Neuronal stem cell (in vitro differentiated cells): ENCODE results near the gene VSIG10L.

Experiments
- DNase-seq: peaks from one replicate; pipeline ENCODE4 v3.0.0-alpha.2; 2013; ENCODE audit warnings: low spot score
- H2AFZ ChIP-seq: one replicate; pipeline ENCODE4 v1.6.1; 2013; ENCODE audit warnings: mild to moderate bottlenecking, low read length, inconsistent platforms
- H2AK5ac ChIP-seq: 2 replicates; pipeline ENCODE4 v1.6.1; 2013; ENCODE audit warnings: low read depth, mild to moderate bottlenecking, inconsistent platforms, low read length, moderate library complexity, mixed read lengths
- H2BK120ac ChIP-seq: 2 replicates; pipeline ENCODE4 v1.6.1; 2013; ENCODE audit warnings: low read depth, mild to moderate bottlenecking, inconsistent platforms, low read length, moderate library complexity, mixed read lengths
- H2BK12ac ChIP-seq: one replicate; pipeline ENCODE4 v1.6.1; 2013; ENCODE audit warnings: low read length, inconsistent platforms
- H2BK15ac ChIP-seq: 2 replicates; pipeline ENCODE4 v1.6.1; 2013; ENCODE audit warnings: mild to moderate bottlenecking, low read length, inconsistent platforms, mixed read lengths
- H2BK5ac ChIP-seq: one replicate; pipeline ENCODE4 v1.6.1; 2013; ENCODE audit warnings: inconsistent platforms, mild to moderate bottlenecking, low read length, moderate library complexity
- H3K14ac ChIP-seq: one replicate; pipeline ENCODE4 v1.6.1; 2013; ENCODE audit warnings: low read length, inconsistent platforms
- H3K18ac ChIP-seq: 2 replicates; pipeline ENCODE4 v1.6.1; 2013; ENCODE audit warnings: low read length, inconsistent platforms
- H3K23ac ChIP-seq: 2 replicates; pipeline ENCODE4 v1.6.1; 2013; ENCODE audit warnings: low read depth, mild to moderate bottlenecking, mixed read lengths, low read length, inconsistent platforms; ENCODE audit not compliant: poor library complexity
- H3K27ac ChIP-seq: replicated peaks from 3 replicates; pipeline ENCODE4 v1.5.1; 2013; ENCODE audit warnings: low read length, inconsistent platforms
- H3K27me3 ChIP-seq, 3 experiments: 2 replicates each; pipeline ENCODE4 v1.6.1; 2013; ENCODE audit warnings: low read length in 3 of 3, mild to moderate bottlenecking in 2 of 3, inconsistent platforms in 1 of 3, low read depth in 1 of 3, mixed read lengths in 1 of 3, moderate library complexity in 1 of 3; ENCODE audit not compliant: control insufficient read depth in 3 of 3, insufficient read depth in 3 of 3
- H3K36me3 ChIP-seq, 2 donors: replicated peaks in 1 of 2; 2 replicates each; pipeline ENCODE4 v1.6.1; 2013; ENCODE audit warnings: low read length in 2 of 2; ENCODE audit not compliant: control insufficient read depth in 2 of 2, insufficient read depth in 2 of 2
- H3K4ac ChIP-seq: 2 replicates; pipeline ENCODE4 v1.6.1; 2013; ENCODE audit warnings: inconsistent platforms, mild to moderate bottlenecking, low read length, moderate library complexity
- H3K4me1 ChIP-seq, 2 donors: 1 replicate in 1 of 2; 2 replicates in 1 of 2; pipeline ENCODE4 v1.6.1; 2013; ENCODE audit warnings: low read length in 2 of 2, low read depth in 1 of 2; ENCODE audit not compliant: control insufficient read depth in 2 of 2, insufficient read depth in 1 of 2
- H3K4me2 ChIP-seq: one replicate; pipeline ENCODE4 v1.6.1; 2013; ENCODE audit warnings: mild to moderate bottlenecking, low read length, inconsistent platforms; ENCODE audit not compliant: insufficient read depth, poor library complexity, severe bottlenecking
- H3K4me3 ChIP-seq, 2 donors: 2 replicates each; pipeline ENCODE4 v1.5.1; 2013; ENCODE audit warnings: low read length in 2 of 2, mild to moderate bottlenecking in 2 of 2, inconsistent platforms in 1 of 2, moderate library complexity in 1 of 2
- H3K79me1 ChIP-seq: one replicate; pipeline ENCODE4 v1.6.1; 2013; ENCODE audit warnings: low read depth, mild to moderate bottlenecking, inconsistent platforms, low read length, moderate library complexity
- H3K9ac ChIP-seq: one replicate; pipeline ENCODE4 v1.6.1; 2013; ENCODE audit warnings: mild to moderate bottlenecking, low read depth, low read length, inconsistent platforms; ENCODE audit not compliant: poor library complexity
- H3K9me3 ChIP-seq, 2 donors: replicated peaks in 1 of 2; 2 replicates each; pipeline versions ENCODE3 to v1.6.1; 2013; ENCODE audit warnings: low read length in 2 of 2, mild to moderate bottlenecking in 2 of 2, inconsistent platforms in 1 of 2, low read depth in 1 of 2, mixed read lengths in 1 of 2, moderate library complexity in 1 of 2; ENCODE audit not compliant: control insufficient read depth in 2 of 2, insufficient read depth in 1 of 2
- H4K8ac ChIP-seq: one replicate; pipeline ENCODE4 v1.6.1; 2013; ENCODE audit warnings: low read depth, mild to moderate bottlenecking, inconsistent platforms, low read length, moderate library complexity
- H4K91ac ChIP-seq: one replicate; pipeline ENCODE4 v1.6.1; 2013; ENCODE audit warnings: low read length, low read depth, mild to moderate bottlenecking, inconsistent platforms; ENCODE audit not compliant: poor library complexity
- WGBS, 2 donors: extraction: QIAGEN DNeasy Blood & Tissue Kit; methylation state at CpG; one replicate each; pipeline ENCODE4 v1.1.7; 2013; ENCODE audit warnings: missing lambda C conversion rate in 2 of 2, mixed read lengths in 1 of 2; ENCODE audit not compliant: insufficient read length in 2 of 2, insufficient replicate concordance in 1 of 2; ENCODE audit errors: extremely low coverage in 2 of 2; 5-methylcytosine and 5-hydroxymethylcytosine counted together

VSIG10L gene

GRCh38 chr19:51386882-51387520 lies 45.1 kb upstream of the VSIG10L start:
- no peak overlapping the region for H3K4me3 ChIP-seq
- peaks cover 0 to under 1% of the 10 kb centered on the region in 2 donors for H3K9me3 ChIP-seq
- peak overlapping the region; percentile 98 for H2BK15ac ChIP-seq
- H2BK5ac ChIP-seq = peak overlapping the region; percentile 94
- no peaks in the 10 kb centered on the region for H3K36me3 ChIP-seq
- no CpG with 5 or more reads among the region's 14 CpGs for whole genome bisulfite sequencing, 2 donors
- no peak overlapping the region for H4K8ac ChIP-seq
- H2BK12ac ChIP-seq = peak overlapping the region; percentile 1
- no peak overlapping the region for H3K14ac ChIP-seq
- no peak overlapping the region for H4K91ac ChIP-seq
- H3K79me1 ChIP-seq = no peaks in the 10 kb centered on the region
- H3K9ac ChIP-seq = no peak overlapping the region
- peak overlapping the region; percentile 78 for H2AFZ ChIP-seq
- peak overlapping the region; percentile 61 for H2BK120ac ChIP-seq
- H3K27ac ChIP-seq = no peak overlapping the region
- no peak overlapping the region for H3K23ac ChIP-seq
- peak overlapping the region; percentile 66 for H3K18ac ChIP-seq
- no peak for DNase-seq
- H3K4ac ChIP-seq = no peak overlapping the region
- H3K4me1 ChIP-seq = peaks cover 8 to 20% of the 10 kb centered on the region in 2 donors
- H2AK5ac ChIP-seq = peak overlapping the region; percentile 99
- no peaks in the 10 kb centered on the region for H3K27me3 ChIP-seq
- H3K4me2 ChIP-seq = no peak overlapping the region

- Histone ChIP-seq H2BK5ac (no peak overlapping the region), H3K27me3 (no peaks in the 10 kb centered on the region), H4K8ac (no peak overlapping the region), H4K91ac (no peak overlapping the region), H2BK12ac (no peak overlapping the region), H2BK15ac (no peak overlapping the region), H3K36me3 (no peaks in the 10 kb centered on the region), H2AFZ (no peak overlapping the region), H2BK120ac (no peak overlapping the region), H3K4me2 (no peak overlapping the region), H3K4me3 (no peak overlapping the region), H3K14ac (no peak overlapping the region), H3K27ac (no peak overlapping the region), H3K79me1 (no peaks in the 10 kb centered on the region), H2AK5ac (no peak overlapping the region), H3K9me3 (peaks cover 2 to 3% of the 10 kb centered on the region in 2 donors), H3K4ac (no peak overlapping the region), H3K4me1 (peaks cover 0 to 2% of the 10 kb centered on the region in 2 donors), H3K18ac (no peak overlapping the region), H3K9ac (no peak overlapping the region), H3K23ac (no peak overlapping the region)
- 100% methylated on average over 1 of the region's 4 CpGs; no CpG with 5 or more reads in 1 of the 2 donors for WGBS, 2 donors
- DNase-seq = no peak
Measured at GRCh38 chr19:51382004-51382403, 40.1 kb upstream of the VSIG10L start.

GRCh38 chr19:51380379-51380778 lies 38.4 kb upstream of the VSIG10L start:
- no peak overlapping the region for H3K9ac ChIP-seq
- H3K36me3 ChIP-seq = no peaks in the 10 kb centered on the region
- DNase-seq = no peak
- H3K4me1 ChIP-seq = no peaks in the 10 kb centered on the region
- H3K23ac ChIP-seq = no peak overlapping the region
- no peak overlapping the region for H3K27ac ChIP-seq
- H2BK12ac ChIP-seq = no peak overlapping the region
- H4K8ac ChIP-seq = no peak overlapping the region
- H3K9me3 ChIP-seq = peaks cover 2 to 3% of the 10 kb centered on the region in 2 donors
- H3K79me1 ChIP-seq = no peaks in the 10 kb centered on the region
- H3K4ac ChIP-seq = no peak overlapping the region
- no peak overlapping the region for H3K14ac ChIP-seq
- peak overlapping the region; percentile 55 for H2BK15ac ChIP-seq
- H3K4me2 ChIP-seq = no peak overlapping the region
- H4K91ac ChIP-seq = no peak overlapping the region
- peak overlapping the region in 1 of 2 donors; percentile 46 for H3K4me3 ChIP-seq
- H2BK120ac ChIP-seq = no peak overlapping the region
- no peak overlapping the region for H2AFZ ChIP-seq
- peak overlapping the region; percentile 76 for H3K18ac ChIP-seq
- no peaks in the 10 kb centered on the region for H3K27me3 ChIP-seq
- WGBS, 2 donors = no CpG with 5 or more reads among the region's 9 CpGs
- H2BK5ac ChIP-seq = no peak overlapping the region
- no peak overlapping the region for H2AK5ac ChIP-seq

GRCh38 chr19:51377422-51377821 lies 35.5 kb upstream of the VSIG10L start:
- no peak overlapping the region for H4K8ac ChIP-seq
- H2AFZ ChIP-seq = no peak overlapping the region
- no CpG with 5 or more reads among the region's 2 CpGs for whole genome bisulfite sequencing, 2 donors
- H4K91ac ChIP-seq = no peak overlapping the region
- no peak overlapping the region for H2AK5ac ChIP-seq
- H2BK15ac ChIP-seq = no peak overlapping the region
- no peaks in the 10 kb centered on the region for H3K79me1 ChIP-seq
- DNase-seq = no peak
- no peak overlapping the region for H3K4ac ChIP-seq
- H3K4me3 ChIP-seq = no peak overlapping the region
- no peak overlapping the region for H3K4me2 ChIP-seq
- no peak overlapping the region for H3K9ac ChIP-seq
- no peak overlapping the region for H3K23ac ChIP-seq
- H2BK5ac ChIP-seq = no peak overlapping the region
- no peaks in the 10 kb centered on the region for H3K36me3 ChIP-seq
- H3K4me1 ChIP-seq = no peaks in the 10 kb centered on the region
- peaks cover 2 to 3% of the 10 kb centered on the region in 2 donors for H3K9me3 ChIP-seq
- H2BK120ac ChIP-seq = no peak overlapping the region
- peaks cover 0 to 11% (median 0%) of the 10 kb centered on the region in 3 experiments for H3K27me3 ChIP-seq
- H3K14ac ChIP-seq = no peak overlapping the region
- H3K27ac ChIP-seq = no peak overlapping the region
- H2BK12ac ChIP-seq = no peak overlapping the region
- no peak overlapping the region for H3K18ac ChIP-seq
